ENCODE measurements around the gene HPCA.

The HPCA gene

DNA sequence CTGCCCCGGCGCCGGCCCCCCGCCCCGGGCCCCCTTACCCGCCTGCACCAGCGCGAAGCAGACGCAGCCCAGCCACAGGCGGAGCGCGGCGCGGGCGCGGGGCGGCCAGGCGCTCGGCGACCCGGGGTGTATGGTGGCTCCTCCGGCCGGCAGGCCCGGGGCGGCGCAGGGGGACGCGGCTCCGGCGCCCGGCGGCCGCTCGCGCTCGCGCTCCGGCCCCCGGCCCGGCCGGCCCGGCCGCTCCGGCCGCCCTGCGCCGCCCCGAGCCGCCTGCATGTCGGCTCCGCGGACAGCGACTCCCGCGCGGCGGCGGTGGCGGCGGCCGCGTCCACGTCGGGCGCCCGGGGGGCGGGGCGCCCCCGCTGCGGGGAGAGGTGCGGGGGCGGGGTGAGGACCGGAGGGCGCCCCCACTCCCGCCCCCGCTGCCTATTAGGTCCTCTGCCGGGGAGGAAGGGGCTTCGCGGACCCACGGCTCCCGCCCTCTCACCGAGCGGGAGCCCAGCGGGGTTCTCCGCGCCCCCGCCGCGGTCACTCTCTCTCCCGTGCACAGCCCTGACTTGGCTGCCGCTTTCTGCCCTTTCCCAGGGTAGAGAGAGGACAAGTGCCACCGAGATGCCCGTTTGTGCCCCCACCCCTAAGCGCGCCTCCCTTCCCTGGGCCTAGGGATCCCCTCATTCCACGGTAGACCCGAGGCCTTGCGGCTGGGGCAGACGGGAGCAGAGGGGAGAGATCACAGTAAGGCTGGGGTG lies 15.5 kb upstream of the HPCA start, which contains the start of gene FNDC5:
FNDC5 (minus strand) TSS at position 298 of the 749 bp plus-strand sequence.
- intact Hi-C loops (cut with DNase I): no loop called here
- DNase-seq: peak in 1 of 10 donors; percentile 82

DNA sequence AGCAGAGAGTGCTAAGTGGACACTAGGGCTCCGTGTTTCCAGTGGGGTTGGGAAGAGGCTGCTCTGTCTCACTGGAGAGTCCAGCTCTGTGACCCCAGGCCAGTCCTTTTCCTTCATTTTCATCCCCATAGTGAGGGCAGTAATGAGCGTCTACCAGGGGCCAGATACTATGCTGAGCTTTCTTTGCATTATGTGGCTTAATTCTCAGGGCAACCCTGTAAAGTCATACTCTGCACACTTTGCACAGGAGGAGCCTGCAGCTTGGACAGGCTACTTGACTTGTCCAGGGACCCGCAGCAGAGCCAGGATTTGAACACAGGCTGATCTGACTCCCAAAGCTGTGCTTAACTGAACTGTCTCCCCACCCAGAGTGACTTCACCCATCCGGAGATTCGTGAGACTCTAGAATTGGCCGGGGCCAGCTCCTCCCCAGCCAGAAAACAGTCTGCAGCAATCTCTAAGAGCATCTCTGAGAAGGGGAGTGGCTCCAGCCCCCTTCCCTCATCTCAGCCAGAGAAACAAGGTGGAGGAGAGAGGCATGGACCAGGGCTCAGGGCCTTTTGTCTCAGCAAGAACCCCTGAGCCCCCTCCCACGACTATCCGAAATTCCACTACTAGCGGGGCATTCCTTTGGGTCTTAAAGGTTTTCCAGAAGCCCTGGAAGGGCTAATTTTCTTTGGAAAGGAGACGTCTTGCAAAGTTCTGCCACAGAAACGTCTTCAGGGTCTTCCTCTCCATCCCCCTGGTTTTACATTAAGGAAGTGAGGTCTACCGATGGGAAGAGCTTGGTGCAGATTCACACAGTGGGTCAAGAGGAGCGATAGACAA lies 14.7 kb upstream of the HPCA start:
- intact Hi-C loops (cut with DNase I): loop anchor here (1.0 kb wide), 1 partner anchor 43 kb away; no protein-coding TSS in a partner anchor
- peak in 1 of 10 donors; percentile 74 for DNase-seq

DNA sequence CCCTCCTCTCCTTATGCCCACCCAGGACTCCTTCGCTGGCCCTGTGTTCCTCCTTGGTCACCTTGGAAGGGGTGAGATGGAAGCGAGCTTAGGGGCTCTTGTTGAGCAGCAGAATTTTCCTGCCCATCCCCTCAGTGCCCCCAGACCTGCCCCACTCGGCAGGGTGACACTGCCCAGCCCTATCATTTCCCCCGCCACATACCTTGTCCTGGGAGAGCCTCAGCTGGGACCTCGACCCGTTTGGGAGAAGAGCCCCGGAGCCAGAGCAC lies 14.2 kb upstream of the HPCA start:
- intact Hi-C loops (cut with DNase I): loop anchor here (1.0 kb wide), 1 partner anchor 44 kb away; no protein-coding TSS in a partner anchor
- no peak for DNase-seq

GRCh38 chr1:32873484-32873883 lies 12.8 kb upstream of the HPCA start:
- intact Hi-C loops (cut with DNase I): no loop called here
- DNase-seq: peak in 1 of 10 donors; percentile 52

DNA sequence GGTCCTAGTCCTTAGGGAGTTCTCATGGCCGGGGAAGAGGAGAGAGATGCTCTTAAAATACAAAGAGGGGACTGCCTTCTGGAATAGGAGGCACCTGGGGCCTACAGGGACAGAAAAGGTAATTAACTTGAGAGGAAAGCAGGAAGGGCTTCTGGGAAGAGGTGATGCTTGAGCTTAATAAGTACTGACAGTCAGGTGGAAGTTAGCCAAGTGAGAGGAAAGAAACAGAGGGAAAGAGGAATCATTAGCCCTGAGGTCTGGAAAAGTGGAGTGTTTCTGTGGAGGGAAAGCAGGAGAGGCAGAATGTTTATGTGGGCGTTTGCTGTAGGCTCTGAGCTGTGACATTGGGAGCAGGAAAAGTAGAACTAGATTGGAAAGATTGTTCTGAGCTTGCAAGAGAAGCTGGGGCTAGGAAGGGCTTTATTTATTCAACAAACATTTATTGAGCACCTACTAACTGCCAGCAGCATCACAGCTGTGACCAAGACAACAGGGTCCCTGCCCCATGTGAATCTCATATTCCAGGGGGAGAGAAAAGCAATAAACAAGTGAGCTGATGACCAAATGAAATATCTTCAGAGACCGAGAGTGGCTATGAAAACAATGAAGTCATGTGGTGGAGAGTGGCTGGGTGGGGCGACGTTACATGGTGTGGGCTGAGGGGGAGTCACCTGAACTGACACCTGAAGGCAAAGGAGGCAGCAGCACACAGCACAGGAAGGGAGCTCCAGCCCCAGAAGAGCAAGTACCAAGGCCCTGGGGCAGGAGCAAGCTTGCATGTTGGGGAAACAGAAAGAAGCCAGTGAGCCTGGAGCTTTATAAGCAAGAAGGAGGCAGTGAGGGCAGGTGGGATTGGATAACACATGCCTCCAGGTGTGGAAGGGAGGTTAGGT lies 11.2 kb upstream of the HPCA start:
- DNase-seq: no peak
- intact Hi-C loops (cut with DNase I): loop anchor here (5.0 kb wide), 1 partner anchor 212 kb away; no protein-coding TSS in a partner anchor

DNA sequence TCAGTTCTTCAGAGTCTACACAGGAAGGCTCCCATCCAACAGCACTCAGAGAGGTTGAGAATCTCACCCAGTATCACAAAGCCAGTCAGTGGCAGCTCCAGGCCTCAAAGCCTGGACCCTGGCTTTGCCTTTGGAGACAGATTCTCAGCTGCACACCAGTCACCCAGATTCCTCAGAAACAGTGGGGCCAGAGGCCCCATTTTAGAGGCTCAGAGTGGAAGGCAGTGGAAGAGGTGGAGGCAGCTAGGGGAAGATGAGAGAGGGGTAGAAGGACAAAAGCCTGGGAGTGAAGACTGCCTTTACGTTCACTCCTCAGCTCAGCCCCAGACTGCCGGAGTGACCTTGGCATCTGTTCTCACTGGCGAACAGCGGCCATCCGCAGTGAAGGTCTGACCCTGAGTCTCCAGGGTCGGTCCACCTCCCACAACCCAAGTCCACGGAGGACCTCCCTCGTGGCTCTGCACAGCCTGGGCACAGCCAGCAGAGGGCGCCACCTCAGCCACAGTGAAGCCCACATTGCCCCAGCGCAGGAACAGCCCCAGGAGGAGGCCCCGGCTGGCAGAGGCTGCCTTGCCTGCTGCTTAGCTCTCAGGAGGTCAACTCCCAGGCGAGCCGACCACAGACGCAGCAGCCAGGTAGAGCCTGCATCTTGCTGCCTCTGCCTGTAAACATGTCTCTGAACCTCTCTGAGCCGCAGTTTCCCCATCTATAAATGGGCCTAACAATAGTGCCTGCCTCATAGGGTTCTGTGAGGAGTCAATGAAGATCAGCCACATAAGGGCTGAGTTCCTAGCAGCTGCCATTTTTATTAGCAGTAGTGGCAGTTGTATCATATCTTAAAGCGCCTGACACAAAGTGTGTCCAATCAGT lies 9.7 kb upstream of the HPCA start:
- intact Hi-C loops (cut with DNase I): loop anchor here (5.0 kb wide), 1 partner anchor 211 kb away; no protein-coding TSS in a partner anchor

GRCh38 chr1:32877211-32878110 lies 8.8 kb upstream of the HPCA start:
- intact Hi-C loops (cut with DNase I): loop anchor here (5.0 kb wide), 1 partner anchor 210 kb away; no protein-coding TSS in a partner anchor
- peak in 2 of 10 donors; percentile 67 to 77 for DNase-seq

More for the DNA sequence above, 9.7 kb upstream of the HPCA start:
- peak in 8 of 10 donors; percentile 49 to 92 (median 66) for DNase-seq

DNA sequence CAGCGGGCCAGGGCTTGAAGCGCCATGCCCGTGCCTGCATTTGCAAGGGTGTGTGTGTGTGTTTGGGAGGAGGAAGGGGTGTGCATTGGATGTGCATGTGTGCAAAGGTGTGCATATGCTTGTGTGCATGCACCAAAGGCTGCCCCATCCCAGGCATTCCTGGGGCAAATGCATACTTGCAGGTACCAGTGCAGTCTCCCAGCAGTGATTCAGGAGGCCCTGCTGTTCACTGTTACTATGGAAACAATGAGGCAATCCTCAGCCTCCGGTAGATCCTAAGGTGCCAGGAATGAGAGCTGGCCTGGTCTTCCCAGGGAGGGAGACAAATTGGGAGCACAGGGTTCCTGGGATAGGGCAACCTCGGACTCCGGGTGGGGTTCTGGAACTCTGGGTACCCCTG lies 8.1 kb upstream of the HPCA start:
- intact Hi-C loops (cut with DNase I): loop anchor here (5.0 kb wide), 1 partner anchor 209 kb away; no protein-coding TSS in a partner anchor
- DNase-seq: peak in 3 of 10 donors; percentile 40 to 87 (median 84)

GRCh38 chr1:32878637-32879041 lies 7.7 kb upstream of the HPCA start:
- intact Hi-C loops (cut with DNase I): loop anchor here (5.0 kb wide), 1 partner anchor 209 kb away; no protein-coding TSS in a partner anchor
- DNase-seq: peak in 2 of 10 donors; percentile 77 to 78

DNA sequence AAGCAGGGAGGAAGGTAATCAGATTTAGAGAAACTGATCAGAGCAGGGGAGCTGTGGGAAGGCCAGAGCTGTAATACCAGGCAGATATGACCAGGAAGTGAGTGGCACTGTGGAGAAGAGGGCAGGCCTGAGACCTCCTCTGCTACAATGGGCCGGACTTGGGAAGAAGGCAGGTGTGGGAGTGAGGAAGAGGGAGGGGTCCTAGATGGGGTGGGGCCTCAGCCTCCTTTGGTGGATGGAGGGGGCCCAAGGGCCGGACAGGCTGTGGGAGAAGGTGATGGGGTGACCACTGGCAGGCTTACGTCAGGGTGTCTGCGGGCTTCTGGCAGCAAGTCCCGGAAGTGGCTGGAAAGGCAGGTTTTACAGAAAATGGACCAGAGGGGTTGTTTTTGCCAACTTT lies 5.0 kb upstream of the HPCA start:
- intact Hi-C loops (cut with DNase I): no loop called here
- peak in 2 of 10 donors; percentile 36 to 66 for DNase-seq

GRCh38 chr1:32881871-32882850 lies 4.1 kb upstream of the HPCA start:
- intact Hi-C loops (cut with DNase I): no loop called here
- peak in 5 of 10 donors; percentile 46 to 92 (median 84) for DNase-seq

- intact Hi-C loops (cut with DNase I): no loop called here
- DNase-seq: peak in 3 of 10 donors; percentile 28 to 46 (median 31)
Measured at GRCh38 chr1:32883338-32884031, 2.8 kb upstream of the HPCA start.

DNA sequence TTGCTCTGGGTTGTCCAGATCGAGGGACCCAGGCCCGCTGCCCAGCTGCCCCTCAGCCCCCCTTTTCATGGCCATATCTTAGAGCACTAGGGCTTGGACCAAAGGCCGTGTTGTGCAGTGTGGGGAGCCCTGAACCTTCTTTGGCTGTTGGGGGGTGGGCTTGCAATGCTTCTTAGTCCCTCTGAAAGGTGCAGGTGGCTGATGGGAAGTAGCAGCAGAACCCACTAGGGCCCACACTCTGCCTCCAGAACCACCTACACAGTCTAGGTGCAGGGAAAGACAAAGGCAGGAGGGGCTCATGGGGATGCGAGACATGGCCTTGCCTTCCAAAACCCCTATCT lies 2.3 kb upstream of the HPCA start:
- intact Hi-C loops (cut with DNase I): no loop called here
- peak in 3 of 10 donors; percentile 15 to 50 (median 35) for DNase-seq

DNA sequence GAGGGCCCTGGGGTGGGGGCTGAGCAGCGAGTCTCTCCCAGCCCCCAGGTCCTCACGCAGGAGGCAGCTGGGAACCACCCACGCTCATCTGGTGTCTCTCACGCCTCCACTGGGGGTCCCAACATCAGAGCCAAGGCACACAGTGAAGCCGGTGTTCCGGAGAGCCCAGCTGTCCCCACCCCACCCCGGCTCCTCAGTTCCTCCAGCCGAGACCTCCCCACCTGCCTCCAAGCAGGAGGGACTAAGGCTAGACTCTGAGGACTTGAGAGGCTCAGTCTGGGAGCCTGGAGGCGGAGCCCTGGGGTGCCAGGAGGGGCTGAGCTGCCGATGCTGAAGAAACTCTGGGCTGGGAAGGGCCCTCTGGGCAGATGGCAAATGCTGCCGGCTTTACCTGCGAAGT lies 1.6 kb upstream of the HPCA start:
- DNase-seq: peak in 3 of 10 donors; percentile 78 to 86 (median 81)

DNA sequence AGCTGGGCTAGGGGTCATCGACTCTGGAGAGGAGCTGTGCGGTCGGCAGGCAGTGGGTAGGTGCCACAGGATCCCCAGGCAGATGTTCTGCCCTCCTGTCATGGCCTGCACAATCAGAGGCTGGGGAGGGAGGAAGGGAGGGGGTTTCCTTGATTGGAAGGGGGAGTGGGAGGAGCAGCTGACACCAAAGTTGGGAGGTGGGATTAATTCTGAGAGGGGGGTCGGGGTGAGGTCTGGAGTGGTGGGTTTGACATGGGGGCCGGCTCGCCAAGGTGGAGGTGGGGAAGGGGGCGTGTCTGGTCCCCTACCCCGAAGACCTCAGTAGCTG lies 651 bp upstream of the HPCA start:
- DNase-seq: peak in 1 of 10 donors; percentile 32
- intact Hi-C loops (cut with DNase I): no loop called here

More for the DNA sequence above, 1.6 kb upstream of the HPCA start:
- intact Hi-C loops (cut with DNase I): no loop called here

GRCh38 chr1:32886828-32887414 lies 630 bp downstream of the HPCA start:
- intact Hi-C loops (cut with DNase I): no loop called here
- DNase-seq: peak in 4 of 10 donors; percentile 55 to 89 (median 78)

All from posterior cingulate gyrus (tissue), 11 donors.